ENCODE data around the gene ARHGEF18.

The ARHGEF18 gene

GRCh38 chr19:7371001-7371400 is 22.3 kb downstream of the ARHGEF18 start:
- TF ChIP-seq, protein P1, sequence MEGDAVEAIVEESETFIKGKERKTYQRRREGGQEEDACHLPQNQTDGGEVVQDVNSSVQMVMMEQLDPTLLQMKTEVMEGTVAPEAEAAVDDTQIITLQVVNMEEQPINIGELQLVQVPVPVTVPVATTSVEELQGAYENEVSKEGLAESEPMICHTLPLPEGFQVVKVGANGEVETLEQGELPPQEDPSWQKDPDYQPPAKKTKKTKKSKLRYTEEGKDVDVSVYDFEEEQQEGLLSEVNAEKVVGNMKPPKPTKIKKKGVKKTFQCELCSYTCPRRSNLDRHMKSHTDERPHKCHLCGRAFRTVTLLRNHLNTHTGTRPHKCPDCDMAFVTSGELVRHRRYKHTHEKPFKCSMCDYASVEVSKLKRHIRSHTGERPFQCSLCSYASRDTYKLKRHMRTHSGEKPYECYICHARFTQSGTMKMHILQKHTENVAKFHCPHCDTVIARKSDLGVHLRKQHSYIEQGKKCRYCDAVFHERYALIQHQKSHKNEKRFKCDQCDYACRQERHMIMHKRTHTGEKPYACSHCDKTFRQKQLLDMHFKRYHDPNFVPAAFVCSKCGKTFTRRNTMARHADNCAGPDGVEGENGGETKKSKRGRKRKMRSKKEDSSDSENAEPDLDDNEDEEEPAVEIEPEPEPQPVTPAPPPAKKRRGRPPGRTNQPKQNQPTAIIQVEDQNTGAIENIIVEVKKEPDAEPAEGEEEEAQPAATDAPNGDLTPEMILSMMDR (IDR thresholded peaks at IDR 0.05): no peak
- Histone ChIP-seq H3K4me3 (no peak overlapping the region), H3K27ac (no peak overlapping the region)
- no peak for DNase-seq (ENCODE audit: low spot score)

GRCh38 chr19:7372810-7373209 is 24.1 kb downstream of the ARHGEF18 start:
- Histone ChIP-seq H3K27ac (no peak overlapping the region), H3K4me3 (no peak overlapping the region)
- no peak for DNase-seq (ENCODE audit: low spot score)
- TF ChIP-seq, protein P1 (IDR thresholded peaks at IDR 0.05): no peak

- no peak for DNase-seq (ENCODE audit: low spot score)
- Histone ChIP-seq H3K27ac (no peak overlapping the region), H3K4me3 (no peak overlapping the region)
- TF ChIP-seq, protein P1 (IDR thresholded peaks at IDR 0.05): no peak
Measured at GRCh38 chr19:7373862-7374261, 25.1 kb downstream of the ARHGEF18 start.

DNA sequence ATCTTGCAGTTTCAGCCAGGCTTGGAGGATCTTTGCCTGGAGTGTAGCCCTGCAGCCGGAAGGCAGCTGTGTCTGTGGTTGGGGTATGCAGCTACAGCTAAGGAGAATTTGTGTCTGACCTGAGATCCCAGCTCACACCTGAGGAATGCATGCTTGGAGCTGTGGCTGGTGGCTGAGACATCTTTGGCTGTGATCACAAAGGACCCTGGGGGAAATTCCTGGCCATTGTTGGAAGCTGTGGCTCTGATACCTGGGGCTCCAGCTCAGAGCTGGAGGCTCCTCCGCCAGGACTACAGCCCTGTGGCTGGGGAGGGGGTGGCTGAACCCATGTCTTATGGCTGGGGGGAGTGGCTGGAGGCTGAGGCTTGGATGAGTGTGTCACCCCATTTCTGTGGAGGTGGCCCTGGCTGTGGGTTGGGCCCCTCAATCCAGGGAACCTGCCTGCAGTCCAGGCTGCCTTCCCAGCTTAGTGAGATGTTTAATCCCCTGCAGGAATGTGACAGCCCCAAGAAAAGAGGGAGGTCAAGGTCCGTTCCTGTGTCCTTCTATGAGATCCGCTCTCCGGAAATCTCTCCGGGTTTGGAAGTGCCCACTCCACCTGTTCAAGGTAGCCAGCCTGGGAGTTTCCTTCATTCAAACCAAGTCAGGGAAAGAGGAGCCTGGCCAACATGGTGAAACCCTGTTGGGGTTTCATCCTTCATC is 27.6 kb downstream of the ARHGEF18 start:
- Histone ChIP-seq H3K4me3 (no peak overlapping the region), H3K27ac (no peak overlapping the region)
- TF ChIP-seq, protein P1 (IDR thresholded peaks at IDR 0.05): no peak
- no peak for DNase-seq (ENCODE audit: low spot score)

- DNase-seq (ENCODE audit: low spot score): no peak
- Histone ChIP-seq H3K4me3 (no peak overlapping the region), H3K27ac (no peak overlapping the region)
- TF ChIP-seq, protein P1 (IDR thresholded peaks at IDR 0.05): no peak
Measured at GRCh38 chr19:7377196-7377595, 28.5 kb downstream of the ARHGEF18 start.

DNA sequence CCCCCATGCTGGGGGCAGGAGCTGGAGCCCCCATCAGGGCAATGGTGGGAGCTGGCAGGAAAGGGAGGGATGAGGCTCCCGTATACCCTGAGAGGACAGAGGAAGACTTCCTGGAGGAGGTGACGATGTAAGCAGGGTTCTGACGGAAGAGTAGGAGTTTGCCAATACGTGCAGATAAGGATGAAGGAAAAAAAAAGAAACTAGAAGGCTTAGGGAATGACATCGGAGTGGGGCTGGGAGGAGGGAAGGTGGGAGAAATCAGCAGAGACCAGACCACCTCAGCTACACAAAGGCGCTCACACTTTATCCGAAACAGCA is 32.3 kb downstream of the ARHGEF18 start:
- Histone ChIP-seq H3K27ac (no peak overlapping the region), H3K4me3 (no peak overlapping the region)
- no peak for DNase-seq (ENCODE audit: low spot score)
- TF ChIP-seq, protein P1 (IDR thresholded peaks at IDR 0.05): no peak

- TF ChIP-seq, protein P1 (IDR thresholded peaks at IDR 0.05): no peak
- Histone ChIP-seq H3K4me3 (no peak overlapping the region), H3K27ac (no peak overlapping the region)
- DNase-seq (ENCODE audit: low spot score): no peak
Measured at GRCh38 chr19:7382694-7383093, 34.0 kb downstream of the ARHGEF18 start.

Data from coronary artery (tissue), 2 donors.